Posterior cingulate gyrus (tissue), 11 donors: ENCODE data around the gene ARMC8.
"Not testable (repeated sequence)": the region's sequence is repeated elsewhere in the genome, so short reads cannot be mapped to it uniquely, and the experiment has no call there.

Source experiments
- DNase-seq, 10 donors: peaks; one replicate each; pipeline versions ENCODE4 v3.0.0 to v3.0.0-alpha.2; 2020 to 2021; ENCODE audit warnings: mixed read lengths in 3 of 10
- intact Hi-C: fragments of 100-400 bp; cut with DNase I; formaldehyde crosslinking; loops from one replicate; pipeline ENCODE4 v1.15.1; 2023

Gene ARMC8

GRCh38 chr3:138187296-138188012, at the start of gene ARMC8:
Gene ARMC8 (plus strand): TSS chr3:138187301. CDS start chr3:138187555, 254 bp downstream.
- intact Hi-C loops = loop anchor here (10.0 kb wide), 2 partner anchors 117 to 157 kb away; partner anchors contain the start of gene MRAS
- peak; percentile 45 to 93 (median 56) for DNase-seq

GRCh38 chr3:138137861-138138260, 49.2 kb upstream of the ARMC8 start:
- intact Hi-C loops = no loop called here
- DNase-seq = no peak

- no peak for DNase-seq
- intact Hi-C loops = no loop called here
Measured at GRCh38 chr3:138139691-138140090, 47.4 kb upstream of the ARMC8 start.

- no peak for DNase-seq
- intact Hi-C loops = no loop called here
Measured at GRCh38 chr3:138140940-138141339, 46.2 kb upstream of the ARMC8 start.

- DNase-seq, intact Hi-C loops: not testable (repeated sequence)
Measured at GRCh38 chr3:138142181-138142580, 44.9 kb upstream of the ARMC8 start.

- intact Hi-C loops = no loop called here
- no peak for DNase-seq
Measured at GRCh38 chr3:138148503-138148902, 38.6 kb upstream of the ARMC8 start.

GRCh38 chr3:138154534-138154933, 32.6 kb upstream of the ARMC8 start:
- intact Hi-C loops = no loop called here

GRCh38 chr3:138157743-138158142, 29.4 kb upstream of the ARMC8 start:
- intact Hi-C loops = no loop called here
- DNase-seq = no peak

More at GRCh38 chr3:138154534-138154933, 32.6 kb upstream of the ARMC8 start:
- no peak for DNase-seq

GRCh38 chr3:138165061-138165460, 22.0 kb upstream of the ARMC8 start:
- intact Hi-C loops = no loop called here
- no peak for DNase-seq

GRCh38 chr3:138172625-138173024, 14.5 kb upstream of the ARMC8 start:
- intact Hi-C loops = no loop called here
- no peak for DNase-seq

- DNase-seq = no peak
- intact Hi-C loops = no loop called here
Measured at GRCh38 chr3:138173769-138174420, 13.2 kb upstream of the ARMC8 start.

- DNase-seq = peak; percentile 26 to 93 (median 60)
- intact Hi-C loops = no loop called here
Measured at GRCh38 chr3:138174421-138175131, 12.5 kb upstream of the ARMC8 start, which contains the start of gene DBR1. Gene DBR1 (minus strand): TSS chr3:138174921. CDS start chr3:138174795, 126 bp downstream.

GRCh38 chr3:138180375-138181029, 6.6 kb upstream of the ARMC8 start:
- intact Hi-C loops = loop anchor here (10.0 kb wide), 2 partner anchors 124 to 164 kb away; partner anchors contain the start of gene MRAS

GRCh38 chr3:138184994-138185393, 2.1 kb upstream of the ARMC8 start:
- no peak for DNase-seq
- intact Hi-C loops = loop anchor here (10.0 kb wide), 2 partner anchors 120 to 160 kb away; partner anchors contain the start of gene MRAS

More at GRCh38 chr3:138180375-138181029, 6.6 kb upstream of the ARMC8 start:
- DNase-seq = peak in 2 of 10 donors; percentile 13 to 34

- intact Hi-C loops = loop anchor here (10.0 kb wide), 2 partner anchors 119 to 159 kb away; partner anchors contain the start of gene MRAS
- no peak for DNase-seq
Measured at GRCh38 chr3:138186221-138186620, 880 bp upstream of the ARMC8 start.

- intact Hi-C loops = loop anchor here (10.0 kb wide), 2 partner anchors 118 to 158 kb away; partner anchors contain the start of gene MRAS
- peak; percentile 85 to 98 (median 90) for DNase-seq
Measured at GRCh38 chr3:138186803-138187295, 252 bp upstream of the ARMC8 start.

- DNase-seq = no peak
- intact Hi-C loops = loop anchor here (10.0 kb wide), 2 partner anchors 117 to 157 kb away; partner anchors contain the start of gene MRAS
Measured at GRCh38 chr3:138188013-138188730, 1.1 kb downstream of the ARMC8 start.

- DNase-seq = no peak
- intact Hi-C loops = no loop called here
Measured at GRCh38 chr3:138195481-138195880, 8.4 kb downstream of the ARMC8 start.

GRCh38 chr3:138196023-138196422, 8.9 kb downstream of the ARMC8 start:
- intact Hi-C loops = no loop called here
- no peak for DNase-seq
